Measurements from ENCODE around the gene TFDP3. TPM values are rescaled to one million over a fixed set of nuclear protein-coding genes. Genes with fewer than 3 reads are reported as not detected.

TFDP3 gene
- total and polyA plus RNA-seq, 3 donors from 2014 or later = 8.1 to 10.9 (median 8.5) TPM

DNA sequence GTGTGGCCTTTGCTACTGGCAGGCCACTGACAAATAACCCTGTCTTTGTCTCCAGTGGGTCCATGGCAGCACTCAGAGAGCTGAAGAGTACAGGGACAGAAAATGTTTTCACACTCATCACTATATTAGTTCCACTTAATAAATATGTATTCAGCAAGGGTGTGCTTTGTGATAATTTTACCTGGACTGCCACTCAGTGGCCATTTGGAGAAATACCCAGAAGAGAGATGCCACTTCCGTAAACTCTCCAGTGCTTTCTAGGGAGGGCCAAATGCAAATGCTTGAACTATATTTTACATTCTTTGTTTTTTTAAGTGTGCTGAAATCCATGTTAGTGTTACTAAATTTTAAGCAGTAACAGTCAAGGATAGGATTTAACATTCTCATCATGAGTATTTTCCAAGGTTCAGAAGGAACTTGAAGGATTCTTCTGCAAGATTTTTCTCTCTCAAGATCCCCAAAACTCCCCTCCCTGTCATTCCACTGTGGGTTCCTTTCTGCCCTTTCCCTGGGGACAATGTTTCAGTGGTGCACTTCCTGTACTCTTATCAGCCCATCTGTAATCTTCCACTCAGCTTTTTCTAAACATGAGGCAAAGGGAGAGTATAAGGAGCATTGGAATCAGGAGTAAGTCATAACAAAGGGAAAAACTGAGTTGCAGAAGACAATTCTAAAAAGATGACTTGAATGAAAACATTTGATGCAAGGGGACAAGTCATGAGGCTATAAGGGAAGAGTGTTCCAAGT is 46.0 kb downstream of the TFDP3 start:
- H3K4me3 ChIP-seq = no peak overlapping the region

More for the DNA sequence above, 46.0 kb downstream of the TFDP3 start:
- no peak for DNase-seq
- Histone ChIP-seq H3K27ac (no peak overlapping the region), H3K4me1 (no peaks in the 10 kb centered on the region), H3K36me3 (ENCODE audit: low read depth, missing control alignments) (no peaks in the 10 kb centered on the region), H3K9me3 (no peaks in the 10 kb centered on the region), H3K27me3 (no peaks in the 10 kb centered on the region)
- intact Hi-C loops (cut with DNase I; ENCODE audit: low total_unique reads) = no loop called here
- TF ChIP-seq, protein P1, sequence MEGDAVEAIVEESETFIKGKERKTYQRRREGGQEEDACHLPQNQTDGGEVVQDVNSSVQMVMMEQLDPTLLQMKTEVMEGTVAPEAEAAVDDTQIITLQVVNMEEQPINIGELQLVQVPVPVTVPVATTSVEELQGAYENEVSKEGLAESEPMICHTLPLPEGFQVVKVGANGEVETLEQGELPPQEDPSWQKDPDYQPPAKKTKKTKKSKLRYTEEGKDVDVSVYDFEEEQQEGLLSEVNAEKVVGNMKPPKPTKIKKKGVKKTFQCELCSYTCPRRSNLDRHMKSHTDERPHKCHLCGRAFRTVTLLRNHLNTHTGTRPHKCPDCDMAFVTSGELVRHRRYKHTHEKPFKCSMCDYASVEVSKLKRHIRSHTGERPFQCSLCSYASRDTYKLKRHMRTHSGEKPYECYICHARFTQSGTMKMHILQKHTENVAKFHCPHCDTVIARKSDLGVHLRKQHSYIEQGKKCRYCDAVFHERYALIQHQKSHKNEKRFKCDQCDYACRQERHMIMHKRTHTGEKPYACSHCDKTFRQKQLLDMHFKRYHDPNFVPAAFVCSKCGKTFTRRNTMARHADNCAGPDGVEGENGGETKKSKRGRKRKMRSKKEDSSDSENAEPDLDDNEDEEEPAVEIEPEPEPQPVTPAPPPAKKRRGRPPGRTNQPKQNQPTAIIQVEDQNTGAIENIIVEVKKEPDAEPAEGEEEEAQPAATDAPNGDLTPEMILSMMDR (IDR thresholded peaks at IDR 0.05) = peak; percentile 25 to 30 (median 27)
- no peak for TF ChIP-seq POLR2A (IDR thresholded peaks at IDR 0.05)
- WGBS, 2 donors = 27 to 36% methylated on average over 1 of the region's 1 CpG

Small RNA genes lying within 50 kb of the gene (small RNA-seq; reads per million reads assigned to genes)
- gene RNU1-115P = 0 reads per million in 2 donors

Other genes starting within 250 kb of the TFDP3 start
- gene USP26, start 121.2 kb downstream of the TFDP3 start, total RNA-seq = 1 to 10 TPM; 1.9 to 5.8 TPM
- 1.0 TPM for gene USP26, start 121.2 kb downstream of the TFDP3 start, polyA plus RNA-seq (ENCODE audit: insufficient read depth, low read depth, low replicate concordance)
- gene GPC4, start 197.1 kb upstream of the TFDP3 start, total RNA-seq = 10 to 100 TPM; 13.8 to 15.9 TPM
- gene GPC4, start 197.1 kb upstream of the TFDP3 start, polyA plus RNA-seq (ENCODE audit: insufficient read depth, low read depth, low replicate concordance) = 17.8 TPM

Data from testis (tissue), 3 donors.